ENCODE measurements around the gene PRIMPOL.
A peak's percentile ranks its signal among the peaks of the same experiment; 100 is the strongest.
"Not testable (repeated sequence)": the region's sequence is repeated elsewhere in the genome, so short reads cannot be mapped to it uniquely, and the experiment has no call there.

Gene PRIMPOL

GRCh38 chr4:184713887-184714286 is 64.3 kb downstream of the PRIMPOL start:
- no peak for DNase-seq (ENCODE audit: low read depth)

- DNase-seq (ENCODE audit: low read depth) = no peak
Measured at GRCh38 chr4:184715526-184715925, 66.0 kb downstream of the PRIMPOL start.

- no peak for DNase-seq (ENCODE audit: low read depth)
Measured at GRCh38 chr4:184719407-184719806, 69.9 kb downstream of the PRIMPOL start.

- no peak for DNase-seq (ENCODE audit: low read depth)
Measured at GRCh38 chr4:184721254-184721653, 71.7 kb downstream of the PRIMPOL start.

GRCh38 chr4:184722798-184723197 is 73.3 kb downstream of the PRIMPOL start:
- no peak for DNase-seq (ENCODE audit: low read depth)

- no peak for DNase-seq (ENCODE audit: low read depth)
Measured at GRCh38 chr4:184727430-184727829, 77.9 kb downstream of the PRIMPOL start.

GRCh38 chr4:184728858-184729257 is 79.3 kb downstream of the PRIMPOL start:
- DNase-seq (ENCODE audit: low read depth) = no peak

GRCh38 chr4:184729946-184730345 is 80.4 kb downstream of the PRIMPOL start:
- DNase-seq (ENCODE audit: low read depth) = no peak

GRCh38 chr4:184731056-184731455 is 81.5 kb downstream of the PRIMPOL start:
- no peak for DNase-seq (ENCODE audit: low read depth)

- DNase-seq (ENCODE audit: low read depth) = no peak
Measured at GRCh38 chr4:184732126-184732525, 82.6 kb downstream of the PRIMPOL start.

- DNase-seq (ENCODE audit: low read depth) = peak; percentile 81
Measured at GRCh38 chr4:184733654-184734524, 84.4 kb downstream of the PRIMPOL start, which contains the start of gene CENPU. Gene CENPU (minus strand): TSS chr4:184734096. CDS start chr4:184734062, 34 bp downstream.

- DNase-seq (ENCODE audit: low read depth) = no peak
Measured at GRCh38 chr4:184734758-184735157, 85.2 kb downstream of the PRIMPOL start.

- DNase-seq (ENCODE audit: low read depth) = not testable (repeated sequence)
Measured at GRCh38 chr4:184739575-184739974, 90.0 kb downstream of the PRIMPOL start.

- DNase-seq (ENCODE audit: low read depth) = no peak
Measured at GRCh38 chr4:184740980-184741391, 91.4 kb downstream of the PRIMPOL start.

- DNase-seq (ENCODE audit: low read depth) = not testable (repeated sequence)
Measured at GRCh38 chr4:184741651-184742050, 92.1 kb downstream of the PRIMPOL start.

GRCh38 chr4:184743650-184744049 is 94.1 kb downstream of the PRIMPOL start:
- no peak for DNase-seq (ENCODE audit: low read depth)

- DNase-seq (ENCODE audit: low read depth) = no peak
Measured at GRCh38 chr4:184744236-184744635, 94.7 kb downstream of the PRIMPOL start.
